ENCODE data around the gene SSC4D.
A peak's percentile ranks its signal among the peaks of the same experiment; 100 is the strongest.
"Not testable (repeated sequence)": the region's sequence is repeated elsewhere in the genome, so short reads cannot be mapped to it uniquely, and the experiment has no call there.

SSC4D gene

DNA sequence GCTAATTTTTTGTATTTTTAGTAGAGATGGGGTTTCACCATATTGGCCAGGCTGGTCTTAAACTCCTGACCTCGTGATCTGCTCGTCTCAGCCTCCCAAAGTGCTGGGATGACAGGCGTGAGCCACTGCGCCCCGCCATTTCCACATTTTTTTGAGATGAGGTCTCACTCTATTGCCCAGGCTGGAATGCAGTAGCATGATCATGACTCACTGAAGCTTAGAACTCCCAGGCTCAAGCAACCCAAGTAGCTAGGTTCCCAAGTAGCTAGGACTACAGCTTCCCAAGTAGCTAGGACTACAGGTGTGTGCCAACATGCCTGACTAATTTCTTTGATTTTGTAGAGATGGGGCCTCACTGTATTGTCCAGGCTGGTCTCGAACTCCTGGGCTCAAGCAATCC lies 11.6 kb upstream of the SSC4D start:
- DNase-seq (ENCODE audit: low spot score), result not testable (repeated sequence)

DNA sequence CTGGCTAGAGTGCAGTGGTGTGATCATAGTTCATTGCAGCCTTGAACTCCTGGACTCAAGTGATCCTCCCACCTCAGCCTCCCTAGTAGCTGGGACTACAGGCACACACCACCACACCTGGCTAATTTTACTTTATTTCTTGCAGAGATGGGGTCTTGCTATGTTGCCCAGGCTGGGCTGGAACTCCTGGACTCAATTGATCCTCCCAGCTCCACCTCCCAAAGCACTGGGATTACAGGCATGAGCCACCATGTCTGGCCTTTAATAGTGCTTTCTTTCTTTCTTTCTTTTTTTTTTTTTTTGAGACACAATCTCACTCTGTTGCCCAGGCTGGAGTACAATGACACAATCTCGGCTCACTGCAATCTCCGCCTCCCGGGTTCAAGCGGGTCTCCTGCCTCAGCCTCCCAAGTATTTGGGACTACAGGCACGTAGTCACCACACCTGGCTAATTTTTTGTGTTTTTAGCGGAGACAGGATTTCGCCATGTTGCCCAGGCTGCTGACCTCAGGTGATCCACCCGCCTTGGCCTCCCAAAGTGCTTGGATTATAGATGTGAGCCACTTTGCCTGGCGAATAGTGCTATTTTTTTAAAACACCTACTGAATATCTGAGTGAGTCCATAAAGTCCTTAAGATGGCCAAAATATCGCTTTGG lies 8.3 kb upstream of the SSC4D start:
- not testable (repeated sequence) for DNase-seq (ENCODE audit: low spot score)

DNA sequence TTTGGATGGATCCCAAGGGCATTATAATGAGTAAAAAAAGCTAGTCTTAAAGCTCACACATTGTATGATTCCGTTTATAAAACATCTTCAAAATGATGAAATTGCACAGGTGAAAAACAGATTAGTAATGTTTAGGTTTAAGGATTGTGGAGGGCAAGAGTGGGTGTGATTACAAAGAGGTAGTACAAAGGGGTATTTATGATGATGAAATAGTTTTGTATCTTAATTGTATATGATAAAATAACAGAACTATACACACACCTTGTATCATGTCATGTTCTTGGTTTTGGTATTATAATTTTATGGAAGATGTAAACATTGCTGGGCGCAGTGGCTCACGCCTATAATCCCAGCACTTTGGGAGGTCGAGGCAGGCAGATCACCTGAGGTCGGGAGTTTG lies 2.8 kb upstream of the SSC4D start:
- DNase-seq (ENCODE audit: low spot score), result no peak

- no peak for DNase-seq (ENCODE audit: low spot score)
Observed at GRCh38 chr7:76411626-76412025, 2.1 kb upstream of the SSC4D start.

DNA sequence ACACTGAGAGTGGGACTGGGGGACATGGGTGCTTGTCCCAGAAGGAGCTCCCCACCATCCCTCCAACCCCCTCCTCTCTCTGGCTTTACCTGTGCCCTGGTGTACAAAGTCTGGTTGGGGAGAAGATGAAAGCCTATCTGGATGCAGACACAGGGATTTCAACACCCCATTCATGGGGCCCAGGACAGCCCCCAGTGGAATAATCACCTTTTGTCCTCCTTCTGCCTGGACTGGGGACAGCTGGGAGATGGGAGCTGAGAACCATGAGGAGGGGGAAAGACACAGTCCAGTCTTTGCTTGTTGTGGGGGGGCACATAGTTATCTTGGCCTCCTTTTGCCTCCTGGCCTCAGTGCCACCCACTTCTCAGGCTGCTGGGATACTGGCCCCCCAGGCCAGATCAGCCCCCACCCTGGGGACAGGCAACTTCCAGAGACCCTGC lies 1.4 kb downstream of the SSC4D start:
- no peak for DNase-seq (ENCODE audit: low spot score)

DNA sequence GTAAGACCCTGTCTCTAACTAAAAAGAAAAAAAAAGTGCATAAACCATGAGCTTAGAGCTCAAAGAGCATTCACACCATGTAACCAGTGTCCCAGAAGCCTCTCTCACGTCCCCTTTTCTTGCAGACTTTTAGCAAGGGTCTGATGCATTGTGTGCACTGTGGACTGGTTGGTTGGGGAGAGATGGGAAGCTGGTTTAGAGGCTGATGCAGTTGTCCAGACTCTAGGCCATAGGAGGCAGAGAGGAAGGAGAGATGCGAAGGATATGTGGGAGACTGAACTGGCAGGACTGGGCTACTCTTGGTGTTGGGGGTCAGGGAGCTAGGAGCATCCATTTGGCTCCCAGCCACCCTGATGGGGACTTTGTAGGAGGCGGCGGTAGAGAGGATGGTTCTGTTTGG lies 1.8 kb downstream of the SSC4D start:
- DNase-seq (ENCODE audit: low spot score), result no peak

GRCh38 chr7:76405738-76406137 lies 3.8 kb downstream of the SSC4D start:
- no peak for DNase-seq (ENCODE audit: low spot score)

DNA sequence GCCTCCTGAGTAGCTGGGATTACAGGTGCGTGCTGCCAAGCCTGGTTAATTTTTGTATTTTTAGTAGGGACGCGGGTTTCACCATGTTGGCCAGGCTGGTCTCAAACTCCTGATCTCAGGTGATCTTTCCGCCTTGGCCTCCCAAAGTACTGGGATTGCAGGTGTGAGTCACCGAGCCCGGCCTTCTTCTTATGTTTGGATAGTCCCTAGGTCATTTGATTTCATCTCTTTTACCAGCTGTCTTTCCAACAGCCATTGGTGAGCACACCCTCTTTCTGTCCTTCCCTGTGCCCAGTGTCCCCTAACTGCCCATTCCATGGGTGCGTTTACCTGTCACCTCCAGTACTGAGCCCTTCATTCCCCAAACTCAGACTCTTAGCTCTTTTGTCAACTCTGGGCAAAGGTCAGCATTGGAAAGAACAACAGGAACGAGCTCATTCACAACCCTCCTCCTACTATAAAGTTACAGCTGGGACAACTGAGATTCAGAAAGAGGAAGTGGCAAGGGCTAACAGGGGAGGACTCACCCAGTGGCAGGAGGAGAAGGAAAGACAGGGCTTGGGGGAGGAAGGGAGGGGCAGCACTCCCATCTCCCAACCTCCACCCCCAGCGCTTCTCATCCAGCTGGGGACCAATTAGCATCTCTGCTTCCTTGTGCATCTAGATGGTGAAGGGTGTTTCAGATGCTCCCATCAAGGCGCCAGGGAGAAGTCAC lies 5.6 kb downstream of the SSC4D start:
- no peak for DNase-seq (ENCODE audit: low spot score)

GRCh38 chr7:76403097-76403496 lies 6.4 kb downstream of the SSC4D start:
- DNase-seq (ENCODE audit: low spot score), result not testable (repeated sequence)

GRCh38 chr7:76400248-76400647 lies 9.2 kb downstream of the SSC4D start:
- no peak for DNase-seq (ENCODE audit: low spot score)

GRCh38 chr7:76397409-76398183 lies 11.9 kb downstream of the SSC4D start:
- DNase-seq (ENCODE audit: low spot score), result peak; percentile 77

GRCh38 chr7:76396864-76397263 lies 12.6 kb downstream of the SSC4D start:
- DNase-seq (ENCODE audit: low spot score), result no peak

DNA sequence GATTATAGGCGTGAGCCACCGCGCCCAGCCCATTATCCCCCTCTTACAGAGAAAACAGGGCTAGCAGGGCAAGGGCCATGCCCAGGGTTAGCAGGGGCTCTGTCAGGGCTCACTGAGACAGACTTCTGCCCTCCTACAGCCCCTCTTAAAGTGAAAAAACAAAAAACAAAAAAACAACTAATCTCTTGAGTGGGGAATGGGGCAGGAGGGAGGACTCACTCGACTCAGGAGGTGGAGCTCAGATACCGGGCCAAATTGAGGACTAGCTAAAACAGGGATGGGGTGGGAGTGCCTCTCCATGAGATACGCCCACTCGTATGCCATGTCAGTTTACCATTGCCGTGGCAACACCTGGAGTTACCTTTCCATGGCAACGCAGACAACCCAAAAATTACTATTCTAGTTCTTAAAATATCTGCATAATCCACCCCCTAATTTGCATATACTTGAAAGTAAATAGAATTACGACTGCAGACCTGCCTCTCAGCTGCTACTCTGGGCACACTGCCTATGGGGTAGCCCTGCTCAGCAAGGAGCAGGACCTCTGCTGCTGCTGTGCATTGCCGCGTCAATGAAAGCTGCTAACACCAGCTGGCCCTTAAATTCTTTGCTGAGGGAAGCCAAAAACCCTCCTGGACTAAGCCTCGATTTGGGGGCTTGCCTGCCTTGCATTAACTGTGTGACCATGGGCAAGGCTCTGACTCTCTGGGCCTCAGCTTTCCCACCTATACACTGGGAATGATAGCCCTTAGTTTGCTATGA lies 13.4 kb downstream of the SSC4D start:
- DNase-seq (ENCODE audit: low spot score), result no peak

DNA sequence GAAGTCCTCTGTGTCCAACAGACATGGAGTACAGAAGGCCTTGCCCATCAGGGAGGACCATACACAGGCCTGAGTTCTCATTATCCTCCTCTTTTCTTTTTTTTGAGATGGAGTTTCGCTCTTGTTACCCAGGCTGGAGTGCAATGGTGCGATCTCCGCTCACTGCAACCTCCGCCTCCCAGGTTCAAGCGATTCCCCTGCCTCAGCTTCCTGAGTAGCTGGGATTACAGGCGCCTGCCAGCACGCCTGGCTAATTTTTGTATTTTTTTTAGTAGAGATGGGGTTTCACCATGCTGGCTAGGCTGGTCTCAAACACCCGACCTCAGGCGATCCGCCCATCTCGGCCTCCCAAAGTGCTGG lies 13.9 kb downstream of the SSC4D start:
- not testable (repeated sequence) for DNase-seq (ENCODE audit: low spot score)

- no peak for DNase-seq (ENCODE audit: low spot score)
Observed at GRCh38 chr7:76394957-76395356, 14.5 kb downstream of the SSC4D start.

- DNase-seq (ENCODE audit: low spot score), result peak; percentile 89
Observed at GRCh38 chr7:76393116-76394031, 16.1 kb downstream of the SSC4D start.

GRCh38 chr7:76392531-76393115 lies 16.9 kb downstream of the SSC4D start:
- no peak for DNase-seq (ENCODE audit: low spot score)

DNA sequence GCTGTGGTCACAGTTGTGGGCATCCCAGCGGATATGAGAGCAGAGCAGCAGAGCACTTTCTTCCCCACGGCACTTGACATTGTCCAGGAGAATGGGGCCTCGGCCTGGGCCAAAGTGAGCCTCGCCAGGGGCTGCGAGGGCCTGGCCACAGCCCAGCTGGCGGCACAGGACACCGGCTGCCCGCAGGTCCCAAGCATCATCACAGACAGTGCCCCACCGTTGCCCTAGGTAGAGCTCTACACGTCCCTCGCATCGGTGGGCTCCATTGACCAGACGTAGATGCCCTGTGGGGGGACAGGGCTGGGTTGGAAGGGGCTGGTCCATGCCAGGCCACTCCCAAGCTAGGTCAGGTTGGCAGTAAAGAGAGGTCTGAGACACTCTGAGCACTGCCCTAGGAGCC lies 19.4 kb downstream of the SSC4D start:
- DNase-seq (ENCODE audit: low spot score), result no peak

GRCh38 chr7:76387789-76388188 lies 21.7 kb downstream of the SSC4D start:
- not testable (repeated sequence) for DNase-seq (ENCODE audit: low spot score)

DNA sequence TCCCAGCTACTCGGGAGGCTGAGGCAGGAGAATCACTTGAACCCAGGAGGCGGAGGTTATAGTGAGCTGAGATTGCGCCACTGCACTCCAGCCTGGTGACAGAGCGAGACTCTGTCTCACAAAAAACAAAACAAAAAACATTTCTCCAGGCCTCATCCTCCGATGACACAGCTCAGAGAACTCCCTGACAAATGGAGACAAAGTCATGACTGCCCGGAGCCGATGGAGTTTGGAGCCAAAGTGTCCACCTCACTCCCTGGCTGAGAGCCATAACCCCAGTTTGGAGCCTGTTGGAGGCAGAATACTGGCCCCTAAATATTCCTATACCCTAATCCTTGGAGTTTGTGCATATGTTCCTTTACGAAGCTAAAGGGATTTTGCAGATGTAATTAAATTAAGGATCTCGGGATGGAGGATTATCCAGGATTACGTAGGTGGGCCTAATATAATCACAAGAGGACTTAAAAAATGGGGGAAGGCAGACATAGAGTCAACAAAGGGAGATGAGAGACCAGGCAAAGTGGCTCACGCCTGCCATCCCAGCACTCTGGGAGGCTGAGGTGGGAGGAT lies 22.7 kb downstream of the SSC4D start:
- DNase-seq (ENCODE audit: low spot score), result no peak

All from ecto neural progenitor cell (in vitro differentiated cells).